Measurements from ENCODE around the gene IFNAR2.

GRCh38 chr21:33244082-33244778, 14.5 kb downstream of the IFNAR2 start:
- TF ChIP-seq, protein P1, sequence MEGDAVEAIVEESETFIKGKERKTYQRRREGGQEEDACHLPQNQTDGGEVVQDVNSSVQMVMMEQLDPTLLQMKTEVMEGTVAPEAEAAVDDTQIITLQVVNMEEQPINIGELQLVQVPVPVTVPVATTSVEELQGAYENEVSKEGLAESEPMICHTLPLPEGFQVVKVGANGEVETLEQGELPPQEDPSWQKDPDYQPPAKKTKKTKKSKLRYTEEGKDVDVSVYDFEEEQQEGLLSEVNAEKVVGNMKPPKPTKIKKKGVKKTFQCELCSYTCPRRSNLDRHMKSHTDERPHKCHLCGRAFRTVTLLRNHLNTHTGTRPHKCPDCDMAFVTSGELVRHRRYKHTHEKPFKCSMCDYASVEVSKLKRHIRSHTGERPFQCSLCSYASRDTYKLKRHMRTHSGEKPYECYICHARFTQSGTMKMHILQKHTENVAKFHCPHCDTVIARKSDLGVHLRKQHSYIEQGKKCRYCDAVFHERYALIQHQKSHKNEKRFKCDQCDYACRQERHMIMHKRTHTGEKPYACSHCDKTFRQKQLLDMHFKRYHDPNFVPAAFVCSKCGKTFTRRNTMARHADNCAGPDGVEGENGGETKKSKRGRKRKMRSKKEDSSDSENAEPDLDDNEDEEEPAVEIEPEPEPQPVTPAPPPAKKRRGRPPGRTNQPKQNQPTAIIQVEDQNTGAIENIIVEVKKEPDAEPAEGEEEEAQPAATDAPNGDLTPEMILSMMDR (IDR thresholded peaks at IDR 0.05; ENCODE audit: poor library complexity), result no peak
- no peak for TF ChIP-seq EZH2 (IDR thresholded peaks at IDR 0.05; ENCODE audit: borderline replicate concordance)

Measured in hepatocyte (in vitro differentiated cells).